Measurements from ENCODE around the gene GRB10. TPM values are rescaled to one million over a fixed set of nuclear protein-coding genes. Genes with fewer than 3 reads are reported as not detected.

Gene GRB10
- total RNA-seq, 4 donors from 2014 or later: 28.5 to 58.0 (median 53.0) TPM

DNA sequence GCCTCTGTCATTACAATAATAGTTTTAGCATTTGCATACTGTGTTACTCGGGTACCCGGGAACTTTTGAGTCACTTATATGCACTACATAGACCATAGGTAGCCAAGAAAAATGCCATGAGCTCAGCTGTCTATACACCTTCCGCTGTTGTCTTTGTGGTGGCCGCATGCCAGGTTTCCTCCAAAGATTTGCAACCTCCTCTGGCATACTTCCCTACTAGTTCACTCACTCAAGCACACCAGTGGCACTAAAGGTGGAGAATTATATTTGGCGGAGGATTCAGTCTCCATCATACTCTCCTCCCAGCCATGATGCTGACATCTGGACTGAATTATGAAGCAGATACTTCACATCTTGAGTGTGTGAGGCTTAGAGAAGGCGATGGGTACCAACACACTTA lies 35.6 kb upstream of the GRB10 start:
- 54 to 66% methylated on average over 5 to 6 of the region's 6 CpGs for WGBS, 2 donors (ENCODE audit: low coverage in 1 of 2)
- no peak overlapping the region for H3K27ac ChIP-seq
- H3K4me1 ChIP-seq: peaks cover 0 to 10% (median 0%) of the 10 kb centered on the region in 3 donors
- H3K36me3 ChIP-seq: no peaks in the 10 kb centered on the region
- H3K9me3 ChIP-seq: no peaks in the 10 kb centered on the region
- H3K4me3 ChIP-seq: no peak overlapping the region
- H3K27me3 ChIP-seq: peaks cover 42% of the 10 kb centered on the region
- ATAC-seq: no peak
- no peak for TF ChIP-seq POLR2A (IDR thresholded peaks at IDR 0.05)
- TF ChIP-seq EP300 (IDR thresholded peaks at IDR 0.05): no peak

DNA sequence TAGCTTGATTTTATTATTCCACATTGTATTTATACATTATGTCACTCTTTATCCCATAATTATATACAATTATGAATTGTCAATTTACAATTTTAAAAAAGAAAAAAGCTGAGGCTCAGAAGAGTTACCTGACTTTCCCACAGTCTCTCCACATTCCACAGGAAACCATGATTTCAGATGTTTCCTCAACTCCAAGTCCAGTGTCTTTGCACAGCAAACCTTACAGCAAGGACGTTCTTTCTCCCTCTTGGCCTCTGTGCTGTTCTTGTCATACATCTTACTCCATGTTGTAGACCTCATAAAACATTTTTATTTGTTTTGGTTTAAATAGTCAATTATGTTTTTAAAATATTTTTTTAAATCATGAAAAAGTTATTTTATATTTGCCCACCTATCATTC lies 34.9 kb upstream of the GRB10 start:
- no peak for ATAC-seq
- TF ChIP-seq POLR2AphosphoS5 (IDR thresholded peaks at IDR 0.05): no peak
- TF ChIP-seq, protein P1, sequence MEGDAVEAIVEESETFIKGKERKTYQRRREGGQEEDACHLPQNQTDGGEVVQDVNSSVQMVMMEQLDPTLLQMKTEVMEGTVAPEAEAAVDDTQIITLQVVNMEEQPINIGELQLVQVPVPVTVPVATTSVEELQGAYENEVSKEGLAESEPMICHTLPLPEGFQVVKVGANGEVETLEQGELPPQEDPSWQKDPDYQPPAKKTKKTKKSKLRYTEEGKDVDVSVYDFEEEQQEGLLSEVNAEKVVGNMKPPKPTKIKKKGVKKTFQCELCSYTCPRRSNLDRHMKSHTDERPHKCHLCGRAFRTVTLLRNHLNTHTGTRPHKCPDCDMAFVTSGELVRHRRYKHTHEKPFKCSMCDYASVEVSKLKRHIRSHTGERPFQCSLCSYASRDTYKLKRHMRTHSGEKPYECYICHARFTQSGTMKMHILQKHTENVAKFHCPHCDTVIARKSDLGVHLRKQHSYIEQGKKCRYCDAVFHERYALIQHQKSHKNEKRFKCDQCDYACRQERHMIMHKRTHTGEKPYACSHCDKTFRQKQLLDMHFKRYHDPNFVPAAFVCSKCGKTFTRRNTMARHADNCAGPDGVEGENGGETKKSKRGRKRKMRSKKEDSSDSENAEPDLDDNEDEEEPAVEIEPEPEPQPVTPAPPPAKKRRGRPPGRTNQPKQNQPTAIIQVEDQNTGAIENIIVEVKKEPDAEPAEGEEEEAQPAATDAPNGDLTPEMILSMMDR (IDR thresholded peaks at IDR 0.05): no peak
- TF ChIP-seq POLR2A (IDR thresholded peaks at IDR 0.05): no peak
- no peak for TF ChIP-seq EP300 (IDR thresholded peaks at IDR 0.05)
- no peaks in the 10 kb centered on the region for H3K9me3 ChIP-seq
- H3K36me3 ChIP-seq: no peaks in the 10 kb centered on the region
- no peak overlapping the region for H3K4me3 ChIP-seq
- 67 to 71% methylated on average over 1 of the region's 1 CpG for WGBS, 2 donors (ENCODE audit: low coverage in 1 of 2)
- H3K4me1 ChIP-seq: peaks cover 0 to 18% (median 0%) of the 10 kb centered on the region in 3 donors
- H3K27ac ChIP-seq: no peak overlapping the region
- peaks cover 42% of the 10 kb centered on the region for H3K27me3 ChIP-seq

DNA sequence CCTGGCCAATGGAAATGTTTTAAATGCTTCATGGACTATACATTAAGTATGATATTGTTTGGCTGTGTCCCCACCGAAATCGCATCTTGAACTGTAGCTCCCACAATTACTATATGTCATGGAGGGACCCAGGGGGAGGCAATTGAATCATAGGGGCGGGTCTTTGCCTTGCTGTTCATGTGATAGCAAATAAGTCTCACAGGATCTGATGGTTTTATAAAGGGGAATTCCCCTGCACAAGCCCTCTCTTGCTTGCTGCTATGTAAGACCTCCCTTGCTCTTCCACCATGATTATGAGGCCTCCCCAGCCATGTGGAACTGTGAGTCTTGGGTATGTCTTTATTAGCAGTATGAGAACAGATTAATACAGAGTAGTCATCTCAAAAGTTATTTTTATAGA lies 32.4 kb upstream of the GRB10 start:
- Histone ChIP-seq H3K36me3 (no peaks in the 10 kb centered on the region), H3K4me3 (no peak overlapping the region), H3K4me1 (peaks cover 0 to 22% (median 0%) of the 10 kb centered on the region in 3 donors), H3K9me3 (no peaks in the 10 kb centered on the region), H3K27ac (no peak overlapping the region), H3K27me3 (peaks cover 40% of the 10 kb centered on the region)
- no peak for ATAC-seq
- 87% methylated on average over 3 of the region's 3 CpGs; no CpG with 5 or more reads in 1 of the 2 donors for WGBS, 2 donors (ENCODE audit: low coverage in 1 of 2)
- TF ChIP-seq, protein P1 (IDR thresholded peaks at IDR 0.05): no peak
- TF ChIP-seq POLR2A (IDR thresholded peaks at IDR 0.05) (no peak), POLR2AphosphoS5 (IDR thresholded peaks at IDR 0.05) (no peak), EP300 (IDR thresholded peaks at IDR 0.05) (no peak)

DNA sequence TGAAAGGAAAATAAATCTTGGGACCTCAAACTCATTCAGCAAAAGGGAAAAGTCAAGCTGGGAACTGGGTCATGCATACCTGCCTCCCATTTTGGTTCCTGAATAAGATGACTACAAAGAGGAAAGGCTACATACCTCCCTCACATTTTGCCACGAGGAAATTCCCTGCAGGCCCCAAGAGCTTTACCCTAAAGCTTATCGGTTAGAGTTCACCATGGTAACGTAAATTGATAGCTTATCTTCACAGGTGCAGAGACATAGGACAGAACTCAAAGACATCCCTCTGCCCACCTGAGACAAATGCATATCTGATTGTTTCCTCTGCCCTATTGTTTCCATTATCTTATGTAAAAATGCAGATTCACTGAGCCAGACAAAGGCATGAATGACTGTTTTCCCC lies 31.5 kb upstream of the GRB10 start:
- TF ChIP-seq, protein P1 (IDR thresholded peaks at IDR 0.05): no peak
- TF ChIP-seq EP300 (IDR thresholded peaks at IDR 0.05) (no peak), POLR2A (IDR thresholded peaks at IDR 0.05) (no peak), POLR2AphosphoS5 (IDR thresholded peaks at IDR 0.05) (no peak)
- H3K27ac ChIP-seq: no peak overlapping the region
- H3K27me3 ChIP-seq: peaks cover 34% of the 10 kb centered on the region
- no peak overlapping the region for H3K4me3 ChIP-seq
- WGBS, 2 donors (ENCODE audit: low coverage in 1 of 2): 33 to 43% methylated on average over 2 to 3 of the region's 3 CpGs
- H3K9me3 ChIP-seq: no peaks in the 10 kb centered on the region
- no peaks in the 10 kb centered on the region for H3K36me3 ChIP-seq
- peaks cover 0 to 22% (median 0%) of the 10 kb centered on the region in 3 donors for H3K4me1 ChIP-seq
- no peak for ATAC-seq

DNA sequence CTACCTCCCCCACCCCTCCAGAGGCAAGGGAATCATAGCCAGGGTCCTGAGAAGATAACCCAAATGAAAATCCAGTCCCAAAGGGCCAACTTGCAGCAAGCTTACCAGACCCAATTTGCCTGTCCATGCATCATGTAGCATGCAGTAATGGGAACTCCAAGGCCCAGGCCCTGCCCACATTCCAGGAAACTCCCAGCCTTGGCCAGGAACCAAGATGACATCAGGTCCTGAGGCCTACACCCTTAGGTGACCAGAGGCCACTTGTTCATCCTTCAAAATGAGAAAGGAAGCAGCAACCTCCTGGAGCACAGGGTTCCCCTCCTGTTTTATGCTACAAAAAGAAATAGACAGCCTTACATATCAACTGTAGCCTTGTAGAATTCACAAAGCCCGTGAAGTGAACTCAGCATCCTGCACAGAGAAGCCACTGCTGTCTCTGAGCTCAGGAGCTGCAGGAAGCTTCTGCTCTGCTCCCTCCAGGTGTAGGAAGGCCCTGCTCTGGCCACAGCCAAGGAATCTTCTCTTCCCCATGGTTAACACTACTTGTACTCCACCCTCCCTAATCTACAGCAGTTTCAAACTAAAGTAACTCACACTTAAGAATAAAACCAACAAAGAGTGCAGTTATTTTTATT lies 30.3 kb upstream of the GRB10 start:
- no peaks in the 10 kb centered on the region for H3K9me3 ChIP-seq
- H3K4me1 ChIP-seq: peaks cover 0 to 22% (median 0%) of the 10 kb centered on the region in 3 donors
- no peak overlapping the region for H3K27ac ChIP-seq
- WGBS, 2 donors (ENCODE audit: low coverage in 1 of 2): 33% methylated on average over 1 of the region's 1 CpG; no CpG with 5 or more reads in 1 of the 2 donors
- TF ChIP-seq EP300 (IDR thresholded peaks at IDR 0.05) (no peak), POLR2AphosphoS5 (IDR thresholded peaks at IDR 0.05) (peak; percentile 62)
- no peak overlapping the region for H3K4me3 ChIP-seq
- H3K36me3 ChIP-seq: no peaks in the 10 kb centered on the region
- H3K27me3 ChIP-seq: peaks cover 30% of the 10 kb centered on the region
- peak; percentile 79 for ATAC-seq

DNA sequence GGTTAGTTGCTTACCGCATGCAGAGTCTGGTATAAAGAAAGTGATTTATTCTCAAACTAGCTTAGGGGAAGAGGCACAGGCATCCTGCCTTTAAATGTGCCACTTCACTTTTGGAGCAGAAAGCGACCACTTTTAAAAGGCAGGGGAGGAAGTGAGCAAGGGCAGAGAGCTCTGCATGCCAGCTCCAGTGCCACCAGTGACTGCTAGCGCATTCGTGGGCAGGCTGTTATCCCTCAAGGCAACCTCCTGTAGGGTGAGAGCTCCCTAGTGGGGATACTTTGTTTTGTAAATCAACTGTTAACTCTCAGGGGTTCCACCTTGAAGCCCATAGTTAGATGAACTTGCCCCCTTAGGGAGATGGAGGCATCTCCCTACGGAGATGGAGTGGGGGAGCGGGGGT lies 29.4 kb upstream of the GRB10 start:
- H3K4me3 ChIP-seq: no peak overlapping the region
- H3K27me3 ChIP-seq: peaks cover 27% of the 10 kb centered on the region
- WGBS, 2 donors (ENCODE audit: low coverage in 1 of 2): 74 to 92% methylated on average over 3 to 6 of the region's 6 CpGs
- H3K9me3 ChIP-seq: no peaks in the 10 kb centered on the region
- no peak overlapping the region for H3K27ac ChIP-seq
- ATAC-seq: no peak
- H3K36me3 ChIP-seq: no peaks in the 10 kb centered on the region
- peaks cover 0 to 22% (median 0%) of the 10 kb centered on the region in 3 donors for H3K4me1 ChIP-seq
- TF ChIP-seq POLR2AphosphoS5 (IDR thresholded peaks at IDR 0.05) (no peak), EP300 (IDR thresholded peaks at IDR 0.05) (no peak), POLR2A (IDR thresholded peaks at IDR 0.05) (no peak)
- TF ChIP-seq, protein P1 (IDR thresholded peaks at IDR 0.05): no peak

Measured in gastroesophageal sphincter (tissue), 4 donors.